Measurements from ENCODE around the gene LEFTY1. TPM values are rescaled to one million over a fixed set of nuclear protein-coding genes. Genes with fewer than 3 reads are reported as not detected.
"Not testable (repeated sequence)": the region's sequence is repeated elsewhere in the genome, so short reads cannot be mapped to it uniquely, and the experiment has no call there.

LEFTY1 gene
- not detected for total RNA-seq
- long read RNA-seq: 0 reads

DNA sequence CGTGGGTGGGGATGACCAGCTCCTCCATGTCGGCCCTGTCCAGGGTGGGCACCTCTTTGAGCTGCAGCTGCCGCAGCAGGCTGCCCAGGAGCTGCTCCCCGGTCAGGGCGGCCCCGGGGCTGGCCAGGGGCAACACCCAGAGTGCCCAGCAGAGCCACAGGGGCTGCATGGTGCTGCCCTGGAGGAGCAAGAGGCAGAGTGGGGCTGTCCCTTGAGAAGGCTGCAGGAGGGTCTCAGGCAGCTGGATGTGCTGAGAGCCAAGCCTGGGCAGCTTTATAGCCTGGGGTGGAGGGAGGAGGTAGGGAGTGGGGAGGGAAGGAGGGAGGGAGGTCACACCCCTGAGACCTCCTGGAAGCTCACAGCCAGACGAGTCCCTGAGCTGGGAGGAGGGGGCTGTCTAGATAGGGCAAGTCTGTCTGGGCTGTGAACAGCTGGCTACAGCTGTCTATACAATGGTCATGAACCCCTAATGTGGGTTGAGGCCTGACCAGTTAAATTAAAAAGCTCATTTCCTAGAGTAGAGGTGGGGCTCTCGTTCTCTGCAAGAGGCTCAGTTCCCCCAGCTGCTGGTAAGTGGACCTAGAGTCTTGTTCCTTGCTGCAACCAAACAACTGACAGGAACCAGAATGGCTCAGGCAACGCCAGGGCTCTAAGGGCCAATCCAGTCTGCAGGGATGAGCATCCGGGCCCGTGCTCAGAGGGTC, at the start of gene LEFTY1:
Gene LEFTY1, minus strand, starts transcription at position 249 of the 704 bp plus-strand sequence. Its CDS starts 80 bp downstream, at position 169.
- intact Hi-C loops (cut with DNase I): no loop called here
- DNase-seq (ENCODE audit: missing footprints) (no peak), ATAC-seq (peak; percentile 29)

GRCh38 chr1:225937048-225937968, 48.4 kb upstream of the LEFTY1 start:
- DNase-seq (ENCODE audit: missing footprints): no peak
- ATAC-seq: no peak
- intact Hi-C loops (cut with DNase I): no loop called here

- intact Hi-C loops (cut with DNase I): no loop called here
- DNase-seq (ENCODE audit: missing footprints): no peak
- ATAC-seq: no peak
Observed at GRCh38 chr1:225936523-225936922, 47.6 kb upstream of the LEFTY1 start.

DNA sequence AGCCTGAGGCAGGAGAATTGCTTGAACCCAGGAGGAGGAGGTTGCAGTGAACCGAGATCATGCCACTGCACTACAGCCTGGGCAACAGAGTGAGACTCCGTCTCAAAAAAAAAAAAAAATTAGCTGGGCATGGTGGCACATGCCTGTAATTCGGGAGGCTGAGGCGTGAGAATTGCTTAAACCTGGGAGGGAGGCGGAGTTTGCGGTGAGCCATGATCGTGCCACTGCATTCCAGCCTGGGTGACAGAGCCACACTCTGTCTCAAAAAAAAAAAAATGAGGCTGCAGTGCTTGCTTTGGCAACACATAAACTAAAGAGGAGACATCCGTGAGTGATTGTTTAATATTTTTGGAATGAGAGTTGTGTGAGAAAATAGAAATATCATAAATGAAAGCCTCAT, 47.1 kb upstream of the LEFTY1 start:
- not testable (repeated sequence) for ATAC-seq; DNase-seq (ENCODE audit: missing footprints)

GRCh38 chr1:225934711-225935110, 45.8 kb upstream of the LEFTY1 start:
- DNase-seq (ENCODE audit: missing footprints): no peak
- intact Hi-C loops (cut with DNase I): no loop called here
- no peak for ATAC-seq

More for the DNA sequence above, 47.1 kb upstream of the LEFTY1 start:
- intact Hi-C loops (cut with DNase I): not testable (repeated sequence)

GRCh38 chr1:225933072-225933471, 44.1 kb upstream of the LEFTY1 start:
- no peak for DNase-seq (ENCODE audit: missing footprints)
- ATAC-seq: no peak

GRCh38 chr1:225931270-225932136, 42.6 kb upstream of the LEFTY1 start:
- intact Hi-C loops (cut with DNase I): no loop called here
- ATAC-seq (no peak), DNase-seq (ENCODE audit: missing footprints) (no peak)

More at GRCh38 chr1:225933072-225933471, 44.1 kb upstream of the LEFTY1 start:
- intact Hi-C loops (cut with DNase I): no loop called here

DNA sequence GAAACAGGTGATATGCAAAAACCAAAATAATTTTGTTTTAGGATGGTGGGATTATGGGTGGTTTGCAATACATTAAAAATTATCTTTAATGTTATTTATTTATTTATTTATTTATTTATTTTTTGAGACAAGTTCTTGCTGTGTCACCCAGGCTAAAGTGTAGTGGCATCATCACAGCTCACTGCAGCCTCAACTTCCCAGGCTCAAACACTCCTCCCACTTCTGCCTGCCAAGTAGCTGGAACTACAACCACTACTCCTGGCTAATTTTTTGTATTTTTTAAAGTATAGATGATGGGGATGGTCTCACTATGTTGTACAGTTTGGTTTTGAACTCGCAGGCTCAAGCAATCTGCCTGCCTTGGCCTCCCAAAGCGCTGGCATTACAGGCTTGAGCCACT, 41.6 kb upstream of the LEFTY1 start:
- ATAC-seq (no peak), DNase-seq (ENCODE audit: missing footprints) (no peak)
- intact Hi-C loops (cut with DNase I): no loop called here

GRCh38 chr1:225929462-225929861, 40.5 kb upstream of the LEFTY1 start:
- ATAC-seq; DNase-seq (ENCODE audit: missing footprints): not testable (repeated sequence)
- intact Hi-C loops (cut with DNase I): loop anchor here (10.0 kb wide), 1 partner anchor 275 kb away; the partner anchor contains the start of gene ENAH

GRCh38 chr1:225928186-225929175, 39.5 kb upstream of the LEFTY1 start:
- ATAC-seq (no peak), DNase-seq (ENCODE audit: missing footprints) (no peak)
- intact Hi-C loops (cut with DNase I): loop anchor here (10.0 kb wide), 1 partner anchor 274 kb away; the partner anchor contains the start of gene ENAH

DNA sequence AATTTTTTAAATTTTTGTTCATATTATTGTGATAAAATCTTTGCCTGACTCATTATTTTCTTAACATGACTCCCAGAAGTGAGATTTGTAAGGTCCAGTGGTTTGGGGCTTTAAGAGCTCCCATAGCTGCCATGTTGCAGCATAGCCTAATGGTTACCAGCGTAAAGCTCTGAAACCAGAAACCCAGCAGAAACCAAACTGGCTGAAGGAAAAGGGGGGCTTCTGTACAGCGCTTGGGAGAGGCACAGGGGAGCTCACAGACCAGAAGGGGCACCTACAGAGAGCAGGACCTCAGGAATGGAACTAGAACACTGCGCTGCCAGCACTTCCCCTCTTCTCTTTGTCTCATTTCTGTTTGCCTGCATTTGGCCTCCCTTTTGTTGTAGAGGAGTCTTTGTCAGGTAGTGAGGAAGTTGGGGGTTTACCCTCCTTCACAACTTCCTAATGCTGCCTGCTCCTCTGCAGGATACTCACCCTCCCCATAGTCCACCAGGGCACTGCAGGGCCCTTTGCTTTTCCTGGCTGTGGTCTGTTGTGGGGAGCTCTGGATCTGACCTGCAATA, 37.7 kb upstream of the LEFTY1 start:
- intact Hi-C loops (cut with DNase I): loop anchor here (10.0 kb wide), 1 partner anchor 272 kb away; the partner anchor contains the start of gene ENAH
- ATAC-seq: no peak

GRCh38 chr1:225923692-225924555, 35.0 kb upstream of the LEFTY1 start, which contains the start of gene PYCR2:
Gene PYCR2 (minus strand): TSS chr1:225924250. CDS start chr1:225924110, 140 bp downstream.
- DNase-seq (ENCODE audit: missing footprints) (peak; percentile 98), ATAC-seq (peak; percentile 99)
- intact Hi-C loops (cut with DNase I): loop anchor here (1.0 to 10.0 kb wide), 2 partner anchors 42 to 269 kb away; partner anchors contain the start of genes ENAH and TMEM63A

More for the DNA sequence above, 37.7 kb upstream of the LEFTY1 start:
- DNase-seq (ENCODE audit: missing footprints): no peak

- intact Hi-C loops (cut with DNase I): loop anchor here (10.0 kb wide), 1 partner anchor 269 kb away; the partner anchor contains the start of gene ENAH
Observed at GRCh38 chr1:225923381-225923691, 34.4 kb upstream of the LEFTY1 start.

GRCh38 chr1:225921734-225922709, 33.1 kb upstream of the LEFTY1 start:
- no peak for DNase-seq (ENCODE audit: missing footprints)
- no peak for ATAC-seq
- intact Hi-C loops (cut with DNase I): loop anchor here (10.0 kb wide), 1 partner anchor 267 kb away; the partner anchor contains the start of gene ENAH

More at GRCh38 chr1:225923381-225923691, 34.4 kb upstream of the LEFTY1 start:
- DNase-seq (ENCODE audit: missing footprints) (no peak), ATAC-seq (no peak)

GRCh38 chr1:225919906-225920305, 31.0 kb upstream of the LEFTY1 start:
- ATAC-seq (no peak), DNase-seq (ENCODE audit: missing footprints) (peak; percentile 85)
- intact Hi-C loops (cut with DNase I): loop anchor here (10.0 kb wide), 1 partner anchor 265 kb away; the partner anchor contains the start of gene ENAH
